DOHH2 (cell line): ENCODE measurements around the gene STK11.

Experiments used
- H3F3A ChIP-seq: fragments of 200-600 bp; sonication (generic), shearing (Covaris generic); 2 replicates; pipeline ENCODE4 v1.6.0; 2016; ENCODE audit warnings: antibody characterized with exemption, mild to moderate bottlenecking; ENCODE audit not compliant: control insufficient read depth, insufficient read depth
- H3K27ac ChIP-seq: fragments of 200-600 bp; sonication (generic); 2 replicates; pipeline ENCODE4 v1.5.1; 2014; ENCODE audit warnings: low read depth, mild to moderate bottlenecking, low read length, moderate library complexity
- H3K27me3 ChIP-seq: fragments of 200-600 bp; sonication (generic); 2 replicates; pipeline ENCODE4 v1.6.1; 2014; ENCODE audit warnings: mild to moderate bottlenecking, low read length, mixed read lengths; ENCODE audit not compliant: control insufficient read depth
- H3K36me3 ChIP-seq: fragments of 200-600 bp; sonication (generic); 2 replicates; pipeline ENCODE4 v1.6.1; 2014; ENCODE audit warnings: mild to moderate bottlenecking, low read length, moderate library complexity, mixed read lengths; ENCODE audit not compliant: control insufficient read depth
- H3K4me1 ChIP-seq: fragments of 200-600 bp; sonication (generic); 2 replicates; pipeline ENCODE4 v1.6.1; 2014; ENCODE audit warnings: mild to moderate bottlenecking, low read length, mixed read lengths; ENCODE audit not compliant: control insufficient read depth
- H3K4me2 ChIP-seq: fragments of 200-600 bp; sonication (generic); 2 replicates; pipeline ENCODE4 v1.6.0; 2014; ENCODE audit warnings: mild to moderate bottlenecking, low read length, moderate library complexity
- H3K4me3 ChIP-seq: fragments of 200-600 bp; sonication (generic); 2 replicates; pipeline ENCODE4 v1.5.1; 2014; ENCODE audit warnings: mild to moderate bottlenecking, low read length, mixed read lengths
- H3K79me2 ChIP-seq: fragments of 200-600 bp; sonication (generic); 2 replicates; pipeline ENCODE4 v1.6.1; 2014; ENCODE audit warnings: mild to moderate bottlenecking, low read length, mixed read lengths; ENCODE audit not compliant: control insufficient read depth
- H3K9me2 ChIP-seq: fragments of 200-600 bp; sonication (generic); replicated peaks from 2 replicates; pipeline ENCODE4 v1.6.1; 2014; ENCODE audit warnings: mild to moderate bottlenecking, low read length, mixed read lengths; ENCODE audit not compliant: control insufficient read depth
- H3K9me3 ChIP-seq: fragments of 200-600 bp; sonication (generic); 2 replicates; pipeline ENCODE4 v1.6.1; 2014; ENCODE audit warnings: antibody characterized with exemption, low read length, mixed read lengths; ENCODE audit not compliant: control insufficient read depth, insufficient read depth
- H4K20me1 ChIP-seq: fragments of 200-600 bp; sonication (generic); 2 replicates; pipeline ENCODE4 v1.6.0; 2014; ENCODE audit warnings: low read depth, mild to moderate bottlenecking, antibody characterized with exemption, low read length, moderate library complexity; ENCODE audit not compliant: control insufficient read depth, insufficient read depth
- CTCF ChIP-seq: fragments of 200-600 bp; sonication (generic); IDR thresholded peaks from one replicate; pipeline ENCODE4 v1.5.1; 2014; ENCODE audit warnings: antibody characterized with exemption, mild to moderate bottlenecking, low read depth, low read length; ENCODE audit not compliant: poor library complexity, severe bottlenecking
- EZH2phosphoT487 ChIP-seq: fragments of 200-600 bp; sonication (generic); IDR thresholded peaks from 2 replicates; pipeline ENCODE4 v1.6.1; 2017; ENCODE audit warnings: borderline replicate concordance, mild to moderate bottlenecking, antibody characterized with exemption, low read length, moderate library complexity, mixed read lengths

STK11 gene

GRCh38 chr19:1172353-1173158 is 33.0 kb upstream of the STK11 start:
- H3K4me3 ChIP-seq: peak overlapping the region; percentile 76
- TF ChIP-seq CTCF (no peak), EZH2phosphoT487 (no peak)

GRCh38 chr19:1173159-1173844 is 32.3 kb upstream of the STK11 start:
- no peaks in the 10 kb centered on the region for H3F3A ChIP-seq
- peak overlapping the region; percentile 88 for H3K4me2 ChIP-seq
- peaks cover 4% of the 10 kb centered on the region; the same call in 1 of the 2 replicates for H3K36me3 ChIP-seq
- H3K9me2 ChIP-seq: no peaks in the 10 kb centered on the region
- peak overlapping the region; percentile 76 for H3K4me3 ChIP-seq
- peaks cover 9% of the 10 kb centered on the region for H3K4me1 ChIP-seq
- peaks cover 54% of the 10 kb centered on the region for H3K79me2 ChIP-seq
- no peaks in the 10 kb centered on the region for H3K9me3 ChIP-seq
- no peak overlapping the region for H3K27ac ChIP-seq
- peaks cover 5% of the 10 kb centered on the region; the same call in 1 of the 2 replicates for H3K27me3 ChIP-seq
- no peaks in the 10 kb centered on the region for H4K20me1 ChIP-seq
- no peak for TF ChIP-seq EZH2phosphoT487
- no peak for TF ChIP-seq CTCF

More at GRCh38 chr19:1172353-1173158, 33.0 kb upstream of the STK11 start:
- Histone ChIP-seq H3K27ac (no peak overlapping the region), H3K79me2 (peaks cover 62% of the 10 kb centered on the region), H3K9me3 (no peaks in the 10 kb centered on the region), H3K4me2 (peak overlapping the region; percentile 88), H3K36me3 (peaks cover 4% of the 10 kb centered on the region; the same call in 1 of the 2 replicates), H4K20me1 (no peaks in the 10 kb centered on the region), H3F3A (no peaks in the 10 kb centered on the region), H3K9me2 (no peaks in the 10 kb centered on the region), H3K27me3 (peaks cover 2% of the 10 kb centered on the region; the same call in 1 of the 2 replicates), H3K4me1 (peaks cover 9% of the 10 kb centered on the region)

GRCh38 chr19:1173845-1174809 is 31.5 kb upstream of the STK11 start, which contains the start of gene SBNO2:
SBNO2 (minus strand) TSS chr19:1174268; CDS start chr19:1154276, 19,992 bp downstream.
- H3F3A ChIP-seq: no peaks in the 10 kb centered on the region
- H3K9me2 ChIP-seq: no peaks in the 10 kb centered on the region
- H3K27me3 ChIP-seq: peaks cover 5% of the 10 kb centered on the region; the same call in 1 of the 2 replicates
- peak within 1 kb of the TSS; percentile 76 for H3K4me3 ChIP-seq
- H3K4me2 ChIP-seq: peak within 1 kb of the TSS; percentile 88
- no peaks in the 10 kb centered on the region; the same call in 1 of the 2 replicates for H3K36me3 ChIP-seq
- peaks cover 9% of the 10 kb centered on the region for H3K4me1 ChIP-seq
- no peaks in the 10 kb centered on the region for H4K20me1 ChIP-seq
- H3K9me3 ChIP-seq: no peaks in the 10 kb centered on the region
- peaks cover 46% of the 10 kb centered on the region for H3K79me2 ChIP-seq
- no peak for TF ChIP-seq EZH2phosphoT487
- no peak for TF ChIP-seq CTCF
- no peak within 1 kb of the TSS for H3K27ac ChIP-seq
